HepG2 (cell line): Measurements from ENCODE around the gene TSC1. TPM values are rescaled to one million over a fixed set of nuclear protein-coding genes. Genes with fewer than 3 reads are reported as not detected.

ENCODE experiments used
- ATF1 ChIP-seq: IDR thresholded peaks from 2 replicates; pipeline ENCODE4 v1.6.1; 2016; ENCODE audit warnings: mild to moderate bottlenecking, control low read depth
- BCL6 ChIP-seq: IDR thresholded peaks from 2 replicates; pipeline ENCODE4 v1.6.1; 2016; ENCODE audit warnings: missing genetic modification reagents, missing compliant biosample characterization
- HMG20A ChIP-seq: IDR thresholded peaks from 2 replicates; pipeline ENCODE4 v1.6.1; 2016; ENCODE audit warnings: borderline replicate concordance
- ZHX2 ChIP-seq, 2 experiments: sonication (generic) in 1 of 2; formaldehyde crosslinking in 1 of 2; IDR thresholded peaks; 2 replicates each; pipeline versions ENCODE4 v1.6.1 to v1.9.0; 2014 to 2022; ENCODE audit warnings: antibody characterized with exemption in 1 of 2, borderline replicate concordance in 1 of 2, inconsistent platforms in 1 of 2, low read depth in 1 of 2, missing genetic modification reagents in 1 of 2
- ZNF256 ChIP-seq: sonication (generic); formaldehyde crosslinking; conservative IDR thresholded peaks from 2 replicates; pipeline ENCODE4 v1.4.0; 2020; ENCODE audit warnings: missing genetic modification reagents
- ZNF503 ChIP-seq: sonication (generic); formaldehyde crosslinking; IDR thresholded peaks from 2 replicates; pipeline ENCODE4 v1.4.0; 2020; ENCODE audit warnings: missing genetic modification reagents
- polyA plus RNA-seq, 8 experiments: library from polyadenylated mRNA; depleted of rRNA in 3 of 8; stranded (reverse) in 7 of 8; unstranded in 1 of 8; fragments of >200 nt; fragmentation: Illumina TruSeq in 4 of 8; extraction: Trizol in 4 of 8; gene quantifications; 2 replicates each; pipeline versions ENCODE4 v1.2.1 to v1.2.3, GENCODE V29; 2011 to 2016; ENCODE audit warnings: low read depth in 4 of 8, missing spikeins in 1 of 8, mixed read lengths in 1 of 8; ENCODE audit not compliant: insufficient read depth in 1 of 8
- total RNA-seq, 5 experiments: library from RNA; depleted of rRNA; stranded (reverse); fragments of >200 nt; fragmentation: Illumina TruSeq; extraction: Trizol; gene quantifications; 2 replicates each; pipeline ENCODE4 v1.2.3, GENCODE V29; 2016; ENCODE audit warnings: low read depth in 1 of 5
- TF ChIP-seq, protein P1 (sequence below): sonication (generic); formaldehyde crosslinking; IDR thresholded peaks from 2 replicates; pipeline ENCODE4 v1.5.0; 2020; ENCODE audit warnings: missing genetic modification reagents, mild to moderate bottlenecking, borderline replicate concordance
- TF ChIP-seq, protein P2 (sequence below): sonication (generic); formaldehyde crosslinking; IDR thresholded peaks from 2 replicates; pipeline ENCODE4 v1.8.0; 2022; ENCODE audit warnings: missing genetic modification reagents, low read depth, mild to moderate bottlenecking, borderline replicate concordance

TSC1 gene
- total and polyA plus RNA-seq, 2 of the 13 experiments (the other 11 are each of a cell fraction or from before 2014, with no cell fraction given), result 31.6 to 66.1 TPM

GRCh38 chr9:132861666-132862065, 82.8 kb downstream of the TSC1 start (continued):
- no peak for TF ChIP-seq ZHX2 (IDR thresholded peaks at IDR 0.05; ENCODE audit: low read depth)
- TF ChIP-seq ZHX2 (CRISPR knock-in tag; IDR thresholded peaks at IDR 0.05; ENCODE audit: borderline replicate concordance), result no peak
- TF ChIP-seq, protein P1, sequence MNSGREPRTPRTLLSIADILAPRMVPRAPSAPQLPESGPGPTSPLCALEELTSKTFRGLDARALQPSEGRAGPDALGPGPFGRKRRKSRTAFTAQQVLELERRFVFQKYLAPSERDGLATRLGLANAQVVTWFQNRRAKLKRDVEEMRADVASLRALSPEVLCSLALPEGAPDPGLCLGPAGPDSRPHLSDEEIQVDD (CRISPR knock-in tag), result no peak
- TF ChIP-seq ATF1 (CRISPR knock-in tag), result no peak
- TF ChIP-seq ZNF256 (CRISPR knock-in tag), result no peak
- TF ChIP-seq, protein P2, sequence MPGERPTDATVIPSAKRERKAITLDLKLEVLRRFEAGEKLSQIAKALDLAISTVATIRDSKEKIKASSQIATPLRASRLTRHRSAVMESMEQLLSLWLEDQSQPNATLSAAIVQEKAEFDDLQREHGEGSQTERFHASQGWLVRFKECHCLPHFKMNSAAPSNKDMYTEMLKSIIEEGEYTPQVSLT (CRISPR knock-in tag), result no peak
- TF ChIP-seq ZNF503, result no peak
- TF ChIP-seq BCL6 (CRISPR knock-in tag), result no peak
- TF ChIP-seq HMG20A, result no peak
